GM21723 (cell line): ENCODE data around the gene TIMP2.
"Not testable (repeated sequence)": the region's sequence is repeated elsewhere in the genome, so short reads cannot be mapped to it uniquely, and the experiment has no call there.

Experiments
- ATAC-seq: cut with Tn5 transposase; IDR thresholded peaks from one replicate; pipeline ENCODE4 v1.9.1; 2021; ENCODE audit warnings: mild to moderate bottlenecking, moderate library complexity; ENCODE audit not compliant: unreplicated experiment

Gene TIMP2

DNA sequence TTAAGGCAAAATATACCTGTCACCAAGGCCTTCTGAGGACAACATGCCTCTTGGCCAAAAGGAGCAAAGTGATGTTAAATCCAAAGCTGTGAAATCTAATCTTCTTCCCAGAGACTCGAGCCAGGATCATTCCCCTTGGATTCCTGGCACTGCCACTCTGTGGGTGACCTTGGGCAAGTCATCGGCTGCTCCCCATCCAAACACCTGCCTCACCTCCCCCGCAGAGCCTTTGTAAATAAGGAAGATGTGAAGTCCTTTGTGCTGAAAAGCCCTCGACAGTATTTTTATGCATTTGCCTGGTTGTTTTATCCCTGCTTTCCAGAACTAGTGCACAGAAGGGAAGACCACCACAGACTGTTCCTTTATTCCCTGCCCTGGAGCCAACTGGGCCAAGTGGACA, 16.8 kb downstream of the TIMP2 start:
- no peak for ATAC-seq

GRCh38 chr17:78905541-78905940, 19.6 kb downstream of the TIMP2 start:
- no peak for ATAC-seq

DNA sequence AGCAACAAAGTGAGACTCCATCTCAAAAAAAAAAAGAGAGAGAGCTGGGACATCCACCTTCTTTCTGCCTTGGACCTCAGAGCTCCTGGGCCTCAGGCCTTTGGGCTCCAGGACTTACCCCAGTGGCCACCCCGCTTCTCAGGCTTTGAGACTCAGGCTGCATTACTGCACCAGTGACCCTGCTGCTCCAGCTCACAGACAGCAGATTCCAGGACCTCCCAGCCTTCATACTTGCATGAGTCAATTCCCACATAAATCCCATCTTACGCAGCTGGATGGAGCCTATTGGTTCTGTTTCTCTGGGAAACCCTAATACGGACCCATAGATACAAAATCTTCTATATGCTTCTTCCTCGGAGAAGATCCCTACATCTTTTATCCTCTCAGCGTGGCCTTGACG, 20.1 kb downstream of the TIMP2 start:
- no peak for ATAC-seq

DNA sequence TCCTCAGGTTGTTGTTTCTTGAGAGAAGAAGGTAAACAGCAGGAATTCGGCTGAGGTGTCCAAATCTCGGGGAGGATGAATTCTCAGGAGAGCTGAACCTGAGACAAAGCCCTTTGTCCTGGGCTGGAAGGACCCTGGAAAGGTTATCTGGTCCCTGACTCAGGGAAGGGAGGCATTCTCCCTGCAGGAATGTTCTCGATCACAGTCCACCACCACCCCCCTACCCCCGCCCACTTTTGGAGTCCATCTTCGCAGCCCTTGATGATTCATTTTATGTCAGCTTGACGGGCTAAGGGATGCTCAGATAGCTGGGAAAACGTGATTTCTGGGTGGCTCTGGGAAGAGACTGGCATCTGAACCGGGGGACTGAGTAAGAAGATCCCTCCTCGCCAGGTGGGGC, 20.8 kb downstream of the TIMP2 start:
- no peak for ATAC-seq

DNA sequence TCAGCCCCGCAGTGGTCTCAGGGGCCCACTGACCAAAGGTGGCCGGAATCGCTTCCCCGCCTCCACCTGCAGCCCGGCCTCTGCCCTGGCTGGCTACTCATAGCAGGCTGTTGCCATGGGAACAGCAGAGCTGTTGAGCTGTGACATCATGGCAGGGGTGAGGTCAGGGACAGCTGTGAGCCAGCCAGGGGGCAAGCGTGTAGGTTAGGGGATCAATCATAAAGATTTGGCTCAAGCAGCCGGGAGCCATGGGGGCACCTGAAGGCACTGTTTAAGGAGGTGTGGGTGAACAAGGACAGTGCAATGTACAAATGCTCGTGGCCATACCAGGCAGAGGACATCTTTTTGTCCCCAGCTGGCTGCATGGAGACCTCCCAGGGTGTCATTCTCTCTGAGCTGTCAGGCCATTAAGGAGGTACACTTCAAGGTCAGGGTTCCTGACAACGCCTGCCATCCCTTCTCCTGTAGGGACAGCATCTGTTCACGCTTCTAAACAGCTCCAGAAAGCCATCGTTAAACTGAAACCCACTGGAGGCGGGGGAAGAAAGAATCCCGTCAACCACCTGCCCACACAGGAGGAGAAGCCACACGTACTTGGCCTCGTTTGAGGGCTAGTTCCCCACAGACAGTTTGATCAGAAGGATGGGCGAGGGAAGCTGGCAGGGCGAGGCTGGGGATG, 21.9 kb downstream of the TIMP2 start, which contains the start of gene CEP295NL:
Gene CEP295NL (minus strand): TSS at position 101 of the 679 bp plus-strand sequence. CDS start 1,373 bp downstream, outside the sequence.
- ATAC-seq = no peak

GRCh38 chr17:78902231-78902630, 23.0 kb downstream of the TIMP2 start:
- ATAC-seq = not testable (repeated sequence)

- ATAC-seq = no peak
Measured at GRCh38 chr17:78901806-78902205, 23.4 kb downstream of the TIMP2 start.

GRCh38 chr17:78900816-78901215, 24.4 kb downstream of the TIMP2 start:
- no peak for ATAC-seq

DNA sequence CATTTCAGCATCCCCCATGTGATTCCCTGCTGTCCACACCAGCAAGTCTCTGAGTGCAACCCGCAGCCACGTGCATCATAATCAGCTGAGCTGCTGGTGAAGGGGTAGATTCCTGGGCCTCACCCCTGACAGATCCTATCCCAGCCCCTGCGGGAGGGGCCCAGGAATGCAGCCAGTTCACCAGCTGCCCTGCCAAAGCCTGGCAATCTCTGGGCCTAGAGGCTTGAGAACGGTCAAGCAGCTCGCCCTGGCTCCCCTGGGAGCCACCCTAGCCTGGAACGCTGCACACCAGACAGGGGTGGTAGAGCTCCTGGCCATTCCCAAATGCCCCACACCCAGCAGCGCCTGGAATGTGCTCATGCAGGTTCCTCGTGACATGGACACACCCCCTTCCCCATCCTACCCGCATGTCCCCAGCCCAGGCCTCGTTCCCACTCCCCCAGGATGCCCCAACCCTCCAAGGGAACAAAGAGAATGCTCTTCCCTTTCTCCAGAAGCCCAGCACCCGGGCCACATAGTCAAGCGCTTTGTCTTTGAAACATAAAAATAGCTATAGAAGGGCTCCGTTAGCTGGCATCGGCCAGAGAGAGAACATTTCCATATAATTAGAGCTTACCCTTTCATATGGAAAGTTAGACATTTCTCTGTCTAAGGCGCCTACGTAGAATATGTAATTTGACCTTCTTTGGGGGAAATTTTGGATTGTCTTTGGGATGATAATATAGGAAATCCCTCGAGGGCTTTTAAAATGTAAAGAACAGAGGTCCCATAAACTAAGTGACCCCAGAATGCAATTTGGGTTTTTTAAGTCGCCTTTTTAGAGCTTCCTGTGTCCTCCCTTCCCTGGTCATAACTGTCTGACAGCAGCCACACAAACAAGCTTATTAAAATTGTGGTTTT, 25.6 kb downstream of the TIMP2 start:
- ATAC-seq = no peak

DNA sequence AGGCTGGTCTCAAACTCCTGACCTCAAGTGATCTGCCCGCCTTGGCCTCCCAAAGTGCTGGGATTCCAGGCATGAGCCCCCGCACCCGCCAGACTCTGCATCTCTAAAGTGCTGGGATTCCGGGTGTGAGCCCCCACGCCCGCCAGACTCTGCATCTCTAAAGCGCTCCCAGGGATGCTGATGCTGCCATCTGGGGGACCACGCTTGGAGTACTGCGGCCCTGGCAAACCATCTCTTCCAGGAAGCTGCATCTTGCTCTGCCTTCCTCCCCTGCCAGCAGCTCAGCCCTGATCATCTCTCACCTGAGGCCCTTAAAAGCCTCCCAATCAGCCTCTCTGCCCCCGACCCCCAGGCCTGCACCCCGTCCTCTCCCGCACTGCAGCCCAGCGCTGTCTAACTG, 26.2 kb downstream of the TIMP2 start:
- ATAC-seq = no peak

- no peak for ATAC-seq
Measured at GRCh38 chr17:78898075-78898836, 26.9 kb downstream of the TIMP2 start.

DNA sequence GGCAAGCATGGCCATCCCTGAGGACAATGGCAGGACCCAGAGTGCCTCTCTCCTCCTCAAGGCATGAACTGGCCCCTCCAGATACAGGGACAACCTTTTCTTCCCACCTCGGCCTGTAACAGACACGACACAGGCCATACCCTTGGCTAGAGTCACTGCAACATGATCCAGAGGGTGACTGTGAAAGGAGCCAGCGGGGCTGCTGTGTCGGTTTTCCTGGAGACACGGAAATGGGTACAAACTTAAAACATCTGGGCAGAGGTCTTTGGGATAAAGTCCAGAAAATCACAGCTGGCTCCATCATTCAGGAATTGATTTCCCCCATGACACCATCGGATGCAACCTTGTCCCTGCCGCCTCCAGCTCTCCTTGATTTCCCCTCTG, 27.5 kb downstream of the TIMP2 start:
- ATAC-seq = no peak

GRCh38 chr17:78896834-78897663, 28.1 kb downstream of the TIMP2 start:
- no peak for ATAC-seq

DNA sequence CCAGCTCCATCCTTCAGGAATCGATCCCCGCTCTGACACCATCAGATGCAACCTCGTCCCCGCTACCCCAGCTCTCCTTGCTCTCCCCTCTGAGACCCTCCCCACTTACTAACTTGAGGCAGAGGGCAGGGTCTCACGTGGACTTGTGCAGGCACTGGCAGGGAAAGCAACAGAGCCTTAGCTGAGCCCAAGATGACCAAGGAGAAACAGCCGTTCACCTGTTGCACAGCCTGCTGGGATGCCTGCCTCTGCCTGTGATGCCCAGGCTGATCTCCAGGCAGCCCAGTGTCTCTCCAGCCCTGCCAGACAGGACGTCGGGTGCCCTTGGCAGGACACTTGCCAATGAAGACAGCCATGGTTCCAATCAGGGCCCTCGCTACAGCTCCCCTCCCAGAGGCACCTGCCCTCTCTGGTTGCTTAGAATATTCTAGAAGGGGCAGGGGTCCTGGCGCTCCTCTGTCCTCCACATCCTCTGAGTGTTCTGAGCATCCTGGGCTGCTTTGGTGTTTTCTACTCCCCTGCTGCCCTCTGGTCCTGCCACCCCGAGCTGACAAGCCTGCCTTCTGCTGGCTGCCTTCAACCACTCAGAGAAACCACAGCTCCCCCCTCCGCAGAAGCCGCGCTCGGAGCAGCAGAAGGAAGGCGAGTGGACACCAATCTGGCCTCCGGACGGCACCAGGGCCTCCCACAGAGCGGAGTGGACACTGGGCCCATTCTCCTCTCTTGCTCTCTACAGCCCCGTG, 28.9 kb downstream of the TIMP2 start:
- ATAC-seq = no peak

DNA sequence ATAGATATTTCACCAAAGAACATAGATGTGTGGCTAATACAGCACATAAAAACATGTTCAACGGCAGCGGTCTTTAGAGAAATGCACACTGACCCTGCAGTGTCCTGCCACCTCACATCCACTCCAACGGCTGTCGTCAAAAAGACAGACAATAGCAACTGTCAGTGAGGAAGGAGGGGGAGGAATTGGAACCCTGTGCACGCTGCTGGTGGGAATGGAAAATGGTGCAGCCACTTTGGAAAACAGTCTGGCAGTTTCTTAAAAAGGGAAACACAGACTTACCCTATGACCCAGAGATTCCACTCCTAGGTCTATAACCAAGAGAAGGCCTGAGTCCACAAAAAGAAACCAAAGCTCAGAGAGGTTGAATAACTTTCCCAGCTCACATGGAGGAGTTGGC, 29.9 kb downstream of the TIMP2 start:
- no peak for ATAC-seq

DNA sequence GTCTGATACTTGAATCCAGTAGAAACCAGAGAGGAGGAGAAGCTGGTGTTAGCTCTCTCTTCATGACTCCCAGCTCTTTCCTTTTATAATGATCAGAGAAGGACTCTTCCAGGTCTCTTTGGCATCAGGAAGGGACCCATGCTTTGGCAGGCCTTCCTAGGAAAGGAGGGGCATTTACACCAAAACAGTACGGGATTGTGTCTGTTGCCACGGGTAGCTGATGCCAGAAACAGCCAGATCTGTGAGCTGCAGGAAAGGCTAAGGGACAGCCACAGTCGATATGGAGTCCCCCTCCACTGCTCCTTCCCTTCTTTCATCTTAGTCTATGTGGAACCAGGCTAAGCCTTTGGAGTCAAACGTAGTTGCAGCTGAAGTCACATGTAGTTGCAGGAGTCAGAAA, 31.5 kb downstream of the TIMP2 start:
- no peak for ATAC-seq

DNA sequence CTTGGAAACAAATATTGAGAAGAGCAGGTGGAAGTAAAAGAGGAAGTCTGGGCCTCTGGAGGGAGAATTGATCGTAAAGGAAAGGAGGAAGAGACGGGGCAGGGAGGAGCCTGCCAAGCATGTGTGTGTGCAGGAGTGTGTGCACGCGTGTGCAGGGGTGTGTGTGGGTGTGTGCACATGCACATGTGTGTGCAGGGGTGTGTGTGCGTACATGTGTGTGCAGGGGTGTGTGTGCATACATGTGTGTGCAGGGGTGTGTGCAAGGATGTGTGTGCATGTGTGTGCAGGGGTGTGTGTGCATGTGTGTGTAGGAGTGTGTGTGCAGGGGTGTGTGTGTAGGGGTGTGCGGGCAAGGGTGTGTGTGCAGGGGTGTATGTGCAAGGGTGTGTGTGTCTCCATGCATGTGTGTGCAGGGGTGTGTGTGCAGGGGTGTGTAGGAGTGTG, 32.2 kb downstream of the TIMP2 start:
- no peak for ATAC-seq

GRCh38 chr17:78892520-78892919, 32.7 kb downstream of the TIMP2 start:
- no peak for ATAC-seq

- ATAC-seq = no peak
Measured at GRCh38 chr17:78892062-78892456, 33.1 kb downstream of the TIMP2 start.
